SK-N-MC (cell line): ENCODE data around the gene AATK.

Experiments used
- EZH2 ChIP-seq: fragments of 200-600 bp; sonication (generic); IDR thresholded peaks from one replicate; pipeline ENCODE4 v1.6.1; 2017; ENCODE audit warnings: antibody characterized with exemption
- POLR2AphosphoS5 ChIP-seq: IDR thresholded peaks from 2 replicates; pipeline ENCODE4 v1.6.1; 2012; ENCODE audit warnings: mild to moderate bottlenecking, low read depth, low read length, borderline replicate concordance

DNA sequence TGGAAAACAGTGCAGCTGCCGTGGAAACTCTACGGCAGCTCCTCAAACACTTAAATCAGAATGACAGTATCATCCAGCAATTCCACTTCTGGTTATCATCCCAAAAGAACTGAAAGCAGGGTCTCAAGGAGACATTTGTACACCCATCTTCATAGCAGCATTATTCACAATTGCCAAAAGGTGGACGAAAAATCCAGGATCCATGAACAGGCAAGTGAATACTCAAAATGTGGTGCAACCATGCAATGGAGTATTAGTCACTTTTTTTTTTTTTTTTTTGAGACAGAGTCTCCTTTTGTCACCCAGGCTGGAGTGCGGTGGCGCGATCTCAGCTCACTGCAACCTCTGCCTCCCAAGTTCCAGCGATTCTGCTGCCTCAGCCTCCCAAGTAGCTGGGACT is 10.6 kb upstream of the AATK start:
- TF ChIP-seq POLR2AphosphoS5 (no peak), EZH2 (no peak)
